B cell (primary cell): ENCODE measurements around the gene POFUT1. TPM values are rescaled to one million over a fixed set of nuclear protein-coding genes. Genes with fewer than 3 reads are reported as not detected.

Experiments used
- ATAC-seq: fragments of 200-7000 bp; cut with Tn5 transposase; one replicate; pipeline ENCODE4 v1.10.0; 2021; ENCODE audit warnings: low read depth, mild to moderate bottlenecking, moderate number of reproducible peaks, moderate library complexity
- CTCF ChIA-PET: fragments of 350-600 bp; sonication (Branson Sonifier 250); formaldehyde crosslinking; loops from one replicate; lab custom pipeline; 2021; ENCODE audit warnings: antibody characterized with exemption, inconsistent platforms; lab: Charles Lee
- POLR2A ChIA-PET: fragments of 350-600 bp; sonication (Branson Sonifier 250); formaldehyde crosslinking; loops from one replicate; lab custom pipeline; 2021; ENCODE audit warnings: antibody characterized with exemption; lab: Charles Lee
- DNase-seq: peaks from one replicate; pipeline ENCODE4 v3.0.0; 2013
- H2AFZ ChIP-seq: 2 replicates; pipeline ENCODE4 v1.6.1; 2012; ENCODE audit warnings: mild to moderate bottlenecking, low read depth, low read length; ENCODE audit not compliant: insufficient read depth, poor library complexity, severe bottlenecking
- H3K27ac ChIP-seq, 2 donors: 1 replicate in 1 of 2; 2 replicates in 1 of 2; pipeline ENCODE4 v1.5.1; 2012 to 2013; ENCODE audit warnings: low read length in 2 of 2, mild to moderate bottlenecking in 2 of 2, moderate library complexity in 1 of 2
- H3K27me3 ChIP-seq, 4 experiments: fragments of 200-600 bp in 1 of 4; sonication (generic) in 1 of 4; replicated peaks in 1 of 4; 1 replicate in 2 of 4; 2 replicates in 2 of 4; pipeline versions ENCODE4 v1.6.1 to v1.7.0; 2013 to 2016; ENCODE audit warnings: low read length in 3 of 4, mild to moderate bottlenecking in 2 of 4, mixed read lengths in 1 of 4, moderate library complexity in 1 of 4; ENCODE audit not compliant: insufficient read depth in 4 of 4, control insufficient read depth in 3 of 4; ENCODE audit errors: control extremely low read depth in 1 of 4
- H3K36me3 ChIP-seq, 2 experiments: replicated peaks in 1 of 2; 1 replicate in 1 of 2; 2 replicates in 1 of 2; pipeline versions ENCODE4 v1.6.1 to v1.7.1; 2013; ENCODE audit warnings: low read length in 1 of 2; ENCODE audit not compliant: insufficient read depth in 2 of 2, control insufficient read depth in 1 of 2; ENCODE audit errors: control extremely low read depth in 1 of 2, extremely low read depth in 1 of 2
- H3K4me1 ChIP-seq, 2 donors: fragments of 200-600 bp in 1 of 2; sonication (generic) in 1 of 2; 1 replicate in 1 of 2; 2 replicates in 1 of 2; pipeline versions ENCODE4 v1.5.1 to v1.6.1; 2013 to 2017; ENCODE audit warnings: low read length in 2 of 2; ENCODE audit not compliant: control insufficient read depth in 2 of 2, insufficient read depth in 2 of 2
- H3K4me2 ChIP-seq: replicated peaks from 2 replicates; pipeline ENCODE3; 2012; ENCODE audit warnings: mild to moderate bottlenecking, low read depth, low read length; ENCODE audit not compliant: poor library complexity, severe bottlenecking
- H3K4me3 ChIP-seq, 5 experiments: fragments of 200-600 bp in 1 of 5; sonication (generic) in 1 of 5; 1 replicate in 3 of 5; 2 replicates in 2 of 5; pipeline versions ENCODE4 v1.5.1 to v1.7.0; 2011 to 2016; ENCODE audit warnings: low read length in 4 of 5, mild to moderate bottlenecking in 4 of 5, low read depth in 2 of 5, control low read depth in 1 of 5, moderate library complexity in 1 of 5; ENCODE audit not compliant: insufficient read depth in 1 of 5; ENCODE audit errors: control extremely low read depth in 1 of 5, extremely low read depth in 1 of 5
- H3K79me2 ChIP-seq: fragments of 200-600 bp; sonication (generic); one replicate; pipeline ENCODE4 v1.6.0; 2016; ENCODE audit warnings: low read length; ENCODE audit not compliant: control insufficient read depth, insufficient read depth
- H3K9ac ChIP-seq: fragments of 200-600 bp; sonication (generic); 2 replicates; pipeline ENCODE4 v1.6.1; 2017; ENCODE audit warnings: mild to moderate bottlenecking, low read length, moderate library complexity
- H3K9me3 ChIP-seq, 3 donors: one replicate each; pipeline versions ENCODE4 v1.6.1 to v1.7.1; 2013; ENCODE audit warnings: low read length in 2 of 3; ENCODE audit not compliant: control insufficient read depth in 2 of 3, insufficient read depth in 1 of 3; ENCODE audit errors: control extremely low read depth in 1 of 3
- H4K20me1 ChIP-seq: 2 replicates; pipeline ENCODE4 v1.6.0; 2012; ENCODE audit warnings: mild to moderate bottlenecking, low read length; ENCODE audit not compliant: insufficient read depth, control insufficient read depth, poor library complexity, severe bottlenecking
- H3K27ac Mint-ChIP-seq: one replicate; pipeline ENCODE4 v1.8.0; 2021; ENCODE audit warnings: mixed read lengths
- H3K27me3 Mint-ChIP-seq: one replicate; pipeline ENCODE4 v1.8.0; 2021; ENCODE audit warnings: mixed read lengths
- H3K4me1 Mint-ChIP-seq: one replicate; pipeline ENCODE4 v1.8.0; 2021; ENCODE audit warnings: mixed read lengths
- H3K4me3 Mint-ChIP-seq: one replicate; pipeline ENCODE4 v1.8.0; 2021; ENCODE audit warnings: mixed read lengths
- H3K9me3 Mint-ChIP-seq: one replicate; pipeline ENCODE4 v1.8.0; 2022; ENCODE audit warnings: mixed read lengths; ENCODE audit not compliant: insufficient read depth
- EZH2 ChIP-seq: IDR thresholded peaks from 2 replicates; pipeline ENCODE4 v1.6.1; 2012; ENCODE audit warnings: borderline replicate concordance, low read depth, mild to moderate bottlenecking, moderate library complexity, low read length; ENCODE audit not compliant: insufficient read depth, poor library complexity, severe bottlenecking
- WGBS: methylation state at CpG from one replicate; pipeline ENCODE4 v1.1.5; 2013; ENCODE audit warnings: missing lambda C conversion rate; ENCODE audit not compliant: insufficient coverage; 5-methylcytosine and 5-hydroxymethylcytosine counted together
- intact Hi-C: fragments of 100-400 bp; cut with micrococcal nuclease; formaldehyde crosslinking; loops from one replicate; pipeline ENCODE4 v1.10.0; 2022
- polyA minus RNA-seq: library from RNA; depleted of rRNA, polyadenylated mRNA; stranded (reverse); fragments of >200 nt; gene quantifications from 2 replicates; pipeline ENCODE4 v1.2.3, GENCODE V29; 2012
- polyA plus RNA-seq: library from polyadenylated mRNA; depleted of rRNA; stranded (reverse); fragments of >200 nt; gene quantifications from 2 replicates; pipeline ENCODE4 v1.2.3, GENCODE V29; 2012
- total RNA-seq, 2 donors: library from RNA; stranded (reverse); fragments of 120-200 nt in 1 of 2; gene quantifications; 1 replicate in 1 of 2; 2 replicates in 1 of 2; pipeline versions ENCODE4 v1.2.3 to v1.2.4, GENCODE V29; 2013 to 2022
- TF ChIP-seq, protein P1 (sequence below): fragments of 200-600 bp; IDR thresholded peaks from one replicate; pipeline ENCODE4 v1.8.0; 2022; ENCODE audit warnings: antibody characterized with exemption, mild to moderate bottlenecking

The POFUT1 gene
- 18.1 and 19.3 TPM in 2 replicates for total RNA-seq
- total RNA-seq (2013), result 13.8 TPM
- 5.7 and 7.8 TPM in 2 replicates for polyA plus RNA-seq
- polyA minus RNA-seq, result 8.4 and 10.1 TPM in 2 replicates

- peaks cover 44% of the 10 kb centered on the region for H4K20me1 ChIP-seq
- peaks cover 68% of the 10 kb centered on the region for H3K4me1 Mint-ChIP-seq
- ChIA-PET POLR2A (no interaction called here), CTCF (no interaction called here)
- peak within 1 kb of the TSS; percentile 97 for H2AFZ ChIP-seq
- H3K4me3 Mint-ChIP-seq, result peak within 1 kb of the TSS; percentile 96
- under 1% methylated on average over 73 of the region's 74 CpGs for WGBS
- H3K9me3 ChIP-seq, result no peaks in the 10 kb centered on the region
- no peak for TF ChIP-seq EZH2
- TF ChIP-seq, protein P1, sequence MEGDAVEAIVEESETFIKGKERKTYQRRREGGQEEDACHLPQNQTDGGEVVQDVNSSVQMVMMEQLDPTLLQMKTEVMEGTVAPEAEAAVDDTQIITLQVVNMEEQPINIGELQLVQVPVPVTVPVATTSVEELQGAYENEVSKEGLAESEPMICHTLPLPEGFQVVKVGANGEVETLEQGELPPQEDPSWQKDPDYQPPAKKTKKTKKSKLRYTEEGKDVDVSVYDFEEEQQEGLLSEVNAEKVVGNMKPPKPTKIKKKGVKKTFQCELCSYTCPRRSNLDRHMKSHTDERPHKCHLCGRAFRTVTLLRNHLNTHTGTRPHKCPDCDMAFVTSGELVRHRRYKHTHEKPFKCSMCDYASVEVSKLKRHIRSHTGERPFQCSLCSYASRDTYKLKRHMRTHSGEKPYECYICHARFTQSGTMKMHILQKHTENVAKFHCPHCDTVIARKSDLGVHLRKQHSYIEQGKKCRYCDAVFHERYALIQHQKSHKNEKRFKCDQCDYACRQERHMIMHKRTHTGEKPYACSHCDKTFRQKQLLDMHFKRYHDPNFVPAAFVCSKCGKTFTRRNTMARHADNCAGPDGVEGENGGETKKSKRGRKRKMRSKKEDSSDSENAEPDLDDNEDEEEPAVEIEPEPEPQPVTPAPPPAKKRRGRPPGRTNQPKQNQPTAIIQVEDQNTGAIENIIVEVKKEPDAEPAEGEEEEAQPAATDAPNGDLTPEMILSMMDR, result no peak
- ATAC-seq (peak; percentile 98), DNase-seq (peak; percentile 91)
- peaks cover 0 to 12% of the 10 kb centered on the region in 2 experiments for H3K36me3 ChIP-seq
- intact Hi-C loops, result loop anchor here (2.0 to 10.0 kb wide), 2 partner anchors 71 to 163 kb away; no protein-coding TSS in a partner anchor
- H3K27me3 Mint-ChIP-seq, result no peaks in the 10 kb centered on the region
- no peaks in the 10 kb centered on the region for H3K9me3 Mint-ChIP-seq
- peak within 1 kb of the TSS; percentile 78 to 99 (median 98) for H3K4me3 ChIP-seq
- H3K9ac ChIP-seq, result peak within 1 kb of the TSS; percentile 92
- H3K27ac ChIP-seq, result peak within 1 kb of the TSS; percentile 48 to 86
- peaks cover 64% of the 10 kb centered on the region for H3K79me2 ChIP-seq
- peaks cover 35 to 39% of the 10 kb centered on the region in 2 donors for H3K4me1 ChIP-seq
- peak within 1 kb of the TSS; percentile 93 for H3K27ac Mint-ChIP-seq
- peak within 1 kb of the TSS; percentile 92 for H3K4me2 ChIP-seq
- no peaks in the 10 kb centered on the region for H3K27me3 ChIP-seq
These were observed at the start of gene POFUT1, which contains the start of gene PLAGL2 for GRCh38 chr20:32207626-32208498. Gene POFUT1 (plus strand): TSS chr20:32207880. CDS start chr20:32207942, 62 bp downstream. Gene PLAGL2 (minus strand): TSS chr20:32207743. CDS start chr20:32202178, 5,565 bp downstream.

- intact Hi-C loops, result no loop called here
- ChIA-PET POLR2A (no interaction called here), CTCF (interaction anchor here (0.6 kb wide), 1 partner anchor 10 kb away, joined by 6 read pairs; no protein-coding TSS in a partner anchor)
- Histone ChIP-seq H3K4me1 (no peaks in the 10 kb centered on the region), H3K36me3 (peaks cover 7 to 62% of the 10 kb centered on the region in 2 experiments), H3K79me2 (no peaks in the 10 kb centered on the region), H2AFZ (no peak overlapping the region), H4K20me1 (no peaks in the 10 kb centered on the region), H3K9me3 (no peaks in the 10 kb centered on the region), H3K4me3 (no peak overlapping the region), H3K4me2 (no peak overlapping the region), H3K27ac (no peak overlapping the region), H3K9ac (no peak overlapping the region), H3K27me3 (no peaks in the 10 kb centered on the region)
- DNase-seq, result no peak
- Mint-ChIP-seq H3K27me3 (no peaks in the 10 kb centered on the region), H3K4me1 (peaks cover 2% of the 10 kb centered on the region), H3K27ac (no peak overlapping the region), H3K4me3 (no peak overlapping the region), H3K9me3 (no peaks in the 10 kb centered on the region)
- no peak for TF ChIP-seq EZH2
- TF ChIP-seq, protein P1, result no peak
- 98% methylated on average over 11 of the region's 11 CpGs for WGBS
- ATAC-seq, result no peak
These were observed 49.3 kb upstream of the POFUT1 start for GRCh38 chr20:32158351-32158750.
